ENCODE measurements around the gene CCDC93. TPM values are rescaled to one million over a fixed set of nuclear protein-coding genes. Genes with fewer than 3 reads are reported as not detected.

The CCDC93 gene
- total and polyA plus RNA-seq, 10 of the 15 experiments (the other 5 are each of a cell fraction or from before 2014, with no cell fraction given), result 3.6 to 27.2 (median 13.5) TPM

- TF ChIP-seq SP1 (IDR thresholded peaks at IDR 0.05; ENCODE audit: low read depth, low read length) (no peak), MXI1 (IDR thresholded peaks at IDR 0.05; ENCODE audit: low read depth, low read length) (peak; percentile 20; the same call in 1 of the 2 replicates), ZNF687 (IDR thresholded peaks at IDR 0.05) (no peak), IKZF2 (IDR thresholded peaks at IDR 0.05) (no peak), CHD2 (IDR thresholded peaks at IDR 0.05; ENCODE audit: borderline replicate concordance, low read depth, low read length) (no peak), RAD51 (IDR thresholded peaks at IDR 0.05) (0 out of 2 replicates have a peak, but pooled peaks have one; percentile 8)
These were observed 47.5 kb upstream of the CCDC93 start (continued) for GRCh38 chr2:118061135-118061955.

Data from GM12878 (cell line).